Astrocyte (in vitro differentiated cells and primary cell): Measurements from ENCODE around the gene CRYL1. TPM values are rescaled to one million over a fixed set of nuclear protein-coding genes. Genes with fewer than 3 reads are reported as not detected.

ENCODE experiments used
- DNase-seq: peaks from one replicate; pipeline ENCODE4 v3.0.0-alpha.2; 2010; ENCODE audit warnings: low read depth
- FAIRE-seq: peaks from 2 replicates; lab custom pipeline; 2011; peaks lifted over from hg19 to GRCh38; lab: Jason Lieb, UNC
- H2AFZ ChIP-seq: 2 replicates; pipeline ENCODE4 v1.6.0; 2012; ENCODE audit warnings: low read depth, low read length, inconsistent platforms
- H3K27ac ChIP-seq: 2 replicates; pipeline ENCODE4 v1.5.1; 2011; ENCODE audit warnings: low read depth, low read length, inconsistent platforms
- H3K27me3 ChIP-seq: 2 replicates; pipeline ENCODE4 v1.6.0; 2011; ENCODE audit warnings: low read length, inconsistent platforms; ENCODE audit not compliant: insufficient read depth
- H3K36me3 ChIP-seq: 2 replicates; pipeline ENCODE4 v1.5.1; 2011; ENCODE audit warnings: low read length, inconsistent platforms; ENCODE audit not compliant: insufficient read depth
- H3K4me1 ChIP-seq: 2 replicates; pipeline ENCODE4 v1.5.1; 2011; ENCODE audit warnings: low read length, inconsistent platforms; ENCODE audit not compliant: insufficient read depth
- H3K4me2 ChIP-seq: 2 replicates; pipeline ENCODE4 v1.6.0; 2012; ENCODE audit warnings: low read length, inconsistent platforms
- H3K4me3 ChIP-seq: 2 replicates; pipeline ENCODE4 v1.5.1; 2011; ENCODE audit warnings: low read depth, mild to moderate bottlenecking, low read length, inconsistent platforms; ENCODE audit not compliant: insufficient read depth
- H3K79me2 ChIP-seq: 2 replicates; pipeline ENCODE4 v1.6.0; 2012; ENCODE audit warnings: mild to moderate bottlenecking, low read length, inconsistent platforms; ENCODE audit not compliant: insufficient read depth
- H3K9ac ChIP-seq: 2 replicates; pipeline ENCODE4 v1.6.0; 2012; ENCODE audit warnings: mild to moderate bottlenecking, low read length, inconsistent platforms
- H3K9me3 ChIP-seq: 2 replicates; pipeline ENCODE4 v1.5.1; 2012; ENCODE audit warnings: low read depth, mild to moderate bottlenecking, low read length, inconsistent platforms; ENCODE audit not compliant: insufficient read depth
- H4K20me1 ChIP-seq: 2 replicates; pipeline ENCODE4 v1.6.0; 2012; ENCODE audit warnings: low read length, inconsistent platforms; ENCODE audit not compliant: insufficient read depth
- H3K27ac Mint-ChIP-seq: one replicate; pipeline ENCODE4 v1.8.0; 2021; ENCODE audit warnings: mild to moderate bottlenecking, mixed read lengths; ENCODE audit not compliant: unreplicated experiment
- H3K27me3 Mint-ChIP-seq: one replicate; pipeline ENCODE4 v1.8.0; 2021; ENCODE audit warnings: low read depth, mixed read lengths; ENCODE audit not compliant: unreplicated experiment
- H3K36me3 Mint-ChIP-seq: one replicate; pipeline ENCODE4 v1.8.0; 2021; ENCODE audit warnings: low read depth, mixed read lengths; ENCODE audit not compliant: unreplicated experiment
- H3K4me1 Mint-ChIP-seq: one replicate; pipeline ENCODE4 v1.8.0; 2021; ENCODE audit warnings: low read depth, mixed read lengths; ENCODE audit not compliant: unreplicated experiment
- H3K4me3 Mint-ChIP-seq: one replicate; pipeline ENCODE4 v1.8.0; 2021; ENCODE audit warnings: mild to moderate bottlenecking, moderate library complexity, mixed read lengths; ENCODE audit not compliant: unreplicated experiment
- H3K9me3 Mint-ChIP-seq: one replicate; pipeline ENCODE4 v1.8.0; 2021; ENCODE audit warnings: mild to moderate bottlenecking, mixed read lengths; ENCODE audit not compliant: unreplicated experiment
- EZH2 ChIP-seq: IDR thresholded peaks from 2 replicates; pipeline ENCODE4 v1.6.1; 2012; ENCODE audit warnings: mild to moderate bottlenecking, low read length, inconsistent platforms; ENCODE audit not compliant: insufficient read depth
- total RNA-seq: library from RNA; stranded (reverse); gene quantifications from 2 replicates; pipeline ENCODE4 v1.2.1, GENCODE V29; 2021
- TF ChIP-seq, protein P1 (sequence below): IDR thresholded peaks from 2 replicates; pipeline ENCODE4 v1.5.1; 2011; ENCODE audit warnings: low read depth, mild to moderate bottlenecking, inconsistent platforms, low read length, moderate library complexity; ENCODE audit not compliant: insufficient read depth

CRYL1 gene
- total RNA-seq, 1 donor from 2014 or later: 3.7 TPM

DNA sequence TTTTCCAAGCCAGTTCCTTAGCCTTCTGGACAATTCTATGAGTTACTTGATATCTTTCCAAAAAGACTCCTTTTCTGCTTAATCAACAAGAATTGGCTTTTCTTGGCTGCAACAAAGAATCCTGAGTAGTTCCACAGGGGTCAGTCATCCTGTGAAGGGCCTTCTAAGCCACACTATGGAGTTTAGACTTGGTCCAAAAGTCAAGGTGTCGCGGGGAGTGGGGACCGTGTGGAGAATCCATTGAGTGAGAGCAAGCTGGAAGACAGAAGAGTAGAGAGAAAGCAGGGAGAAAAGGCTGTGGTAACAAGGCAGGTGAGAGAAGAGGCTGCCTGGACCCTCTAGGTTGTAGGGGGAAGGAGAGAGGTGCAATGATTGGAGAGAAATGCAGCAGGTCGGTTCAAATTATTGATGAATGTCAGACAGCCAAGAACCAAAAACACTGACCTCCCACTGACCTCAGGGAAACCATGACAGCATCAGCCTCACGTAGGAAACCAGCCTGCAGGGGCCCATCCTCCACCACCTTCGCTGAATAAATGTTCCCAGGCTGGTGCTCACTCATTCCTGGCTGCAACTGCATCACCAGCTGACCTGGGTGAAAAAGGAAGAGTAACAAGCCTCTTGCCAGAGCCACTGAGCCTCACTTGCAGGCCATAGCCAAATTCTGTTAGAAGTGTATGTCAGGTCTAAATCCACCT lies 34.2 kb upstream of the CRYL1 start:
- Histone ChIP-seq H3K4me2 (no peak overlapping the region), H3K9ac (no peak overlapping the region), H3K4me1 (no peaks in the 10 kb centered on the region), H3K79me2 (no peaks in the 10 kb centered on the region), H2AFZ (no peak overlapping the region), H3K4me3 (no peak overlapping the region), H4K20me1 (no peaks in the 10 kb centered on the region), H3K9me3 (peaks cover 5% of the 10 kb centered on the region), H3K36me3 (no peaks in the 10 kb centered on the region), H3K27ac (no peak overlapping the region), H3K27me3 (no peaks in the 10 kb centered on the region)
- Mint-ChIP-seq H3K27ac (no peak overlapping the region), H3K36me3 (peaks cover 3% of the 10 kb centered on the region), H3K27me3 (peaks cover 1% of the 10 kb centered on the region), H3K4me3 (no peak overlapping the region), H3K9me3 (peaks cover 5% of the 10 kb centered on the region), H3K4me1 (peaks cover 5% of the 10 kb centered on the region)
- TF ChIP-seq, protein P1, sequence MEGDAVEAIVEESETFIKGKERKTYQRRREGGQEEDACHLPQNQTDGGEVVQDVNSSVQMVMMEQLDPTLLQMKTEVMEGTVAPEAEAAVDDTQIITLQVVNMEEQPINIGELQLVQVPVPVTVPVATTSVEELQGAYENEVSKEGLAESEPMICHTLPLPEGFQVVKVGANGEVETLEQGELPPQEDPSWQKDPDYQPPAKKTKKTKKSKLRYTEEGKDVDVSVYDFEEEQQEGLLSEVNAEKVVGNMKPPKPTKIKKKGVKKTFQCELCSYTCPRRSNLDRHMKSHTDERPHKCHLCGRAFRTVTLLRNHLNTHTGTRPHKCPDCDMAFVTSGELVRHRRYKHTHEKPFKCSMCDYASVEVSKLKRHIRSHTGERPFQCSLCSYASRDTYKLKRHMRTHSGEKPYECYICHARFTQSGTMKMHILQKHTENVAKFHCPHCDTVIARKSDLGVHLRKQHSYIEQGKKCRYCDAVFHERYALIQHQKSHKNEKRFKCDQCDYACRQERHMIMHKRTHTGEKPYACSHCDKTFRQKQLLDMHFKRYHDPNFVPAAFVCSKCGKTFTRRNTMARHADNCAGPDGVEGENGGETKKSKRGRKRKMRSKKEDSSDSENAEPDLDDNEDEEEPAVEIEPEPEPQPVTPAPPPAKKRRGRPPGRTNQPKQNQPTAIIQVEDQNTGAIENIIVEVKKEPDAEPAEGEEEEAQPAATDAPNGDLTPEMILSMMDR: no peak
- no peak for TF ChIP-seq EZH2
- FAIRE-seq (no peak), DNase-seq (no peak)

DNA sequence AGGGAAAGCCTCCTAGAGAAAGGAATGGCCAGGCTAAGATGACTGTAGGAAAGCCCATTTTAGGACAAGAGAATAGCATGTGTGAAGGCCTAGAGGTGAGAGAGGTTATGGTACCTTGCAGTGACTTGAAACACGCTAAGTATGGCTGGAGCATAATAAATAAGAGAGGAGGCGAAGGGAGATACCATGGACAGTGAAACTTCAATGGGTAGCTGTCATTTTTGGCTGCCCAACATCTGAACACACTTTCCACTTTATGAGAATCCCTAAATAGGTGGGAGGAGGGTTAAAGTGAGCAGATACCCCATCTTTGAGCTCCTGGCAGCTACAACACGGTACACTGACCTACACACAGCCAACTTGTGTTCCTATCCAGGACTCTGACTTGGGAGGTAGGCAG lies 33.3 kb upstream of the CRYL1 start:
- Histone ChIP-seq H4K20me1 (no peaks in the 10 kb centered on the region), H3K27ac (no peak overlapping the region), H2AFZ (no peak overlapping the region), H3K79me2 (no peaks in the 10 kb centered on the region), H3K27me3 (no peaks in the 10 kb centered on the region), H3K36me3 (no peaks in the 10 kb centered on the region), H3K4me3 (no peak overlapping the region), H3K4me1 (no peaks in the 10 kb centered on the region), H3K4me2 (no peak overlapping the region), H3K9me3 (no peaks in the 10 kb centered on the region), H3K9ac (no peak overlapping the region)
- peaks cover 1% of the 10 kb centered on the region for H3K27me3 Mint-ChIP-seq
- no peaks in the 10 kb centered on the region for H3K9me3 Mint-ChIP-seq
- FAIRE-seq (no peak), DNase-seq (no peak)
- peaks cover 2% of the 10 kb centered on the region for H3K36me3 Mint-ChIP-seq
- H3K27ac Mint-ChIP-seq: no peak overlapping the region
- peaks cover 5% of the 10 kb centered on the region for H3K4me1 Mint-ChIP-seq
- TF ChIP-seq, protein P1: no peak
- no peak for TF ChIP-seq EZH2
- no peak overlapping the region for H3K4me3 Mint-ChIP-seq

DNA sequence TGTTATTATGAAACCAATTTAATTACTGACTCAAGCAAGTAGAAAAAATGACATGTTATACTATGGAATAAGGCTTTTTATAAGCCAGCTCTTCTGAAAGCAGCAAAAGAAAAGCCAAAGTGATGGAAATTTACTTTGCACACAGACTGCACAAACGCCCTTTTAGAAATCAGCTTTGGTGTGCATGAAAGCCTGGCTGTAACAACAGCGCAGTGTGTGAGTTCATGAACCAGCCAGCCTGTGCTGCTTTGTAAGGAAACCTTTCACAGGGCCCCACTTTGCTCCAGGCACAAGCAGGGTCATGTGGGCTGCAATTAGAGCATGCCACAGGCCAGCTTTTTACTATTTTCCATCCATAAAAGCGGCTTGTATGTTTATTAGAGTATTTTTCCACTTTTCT lies 27.7 kb upstream of the CRYL1 start:
- Histone ChIP-seq H3K36me3 (no peaks in the 10 kb centered on the region), H3K9ac (no peak overlapping the region), H3K27me3 (no peaks in the 10 kb centered on the region), H3K4me3 (no peak overlapping the region), H3K79me2 (no peaks in the 10 kb centered on the region), H3K9me3 (no peaks in the 10 kb centered on the region), H3K4me2 (no peak overlapping the region), H2AFZ (no peak overlapping the region), H3K27ac (no peak overlapping the region), H3K4me1 (no peaks in the 10 kb centered on the region), H4K20me1 (no peaks in the 10 kb centered on the region)
- Mint-ChIP-seq H3K4me3 (no peak overlapping the region), H3K4me1 (peaks cover 3% of the 10 kb centered on the region), H3K9me3 (no peaks in the 10 kb centered on the region), H3K27ac (no peak overlapping the region), H3K27me3 (no peaks in the 10 kb centered on the region), H3K36me3 (no peaks in the 10 kb centered on the region)
- FAIRE-seq (no peak), DNase-seq (no peak)
- TF ChIP-seq EZH2: no peak
- TF ChIP-seq, protein P1: no peak
